ENCODE measurements around the gene COL23A1. TPM values are rescaled to one million over a fixed set of nuclear protein-coding genes. Genes with fewer than 3 reads are reported as not detected.

Gene COL23A1
- total and polyA plus RNA-seq, 4 donors, result 0.76 to 4.4 (median 1.3) TPM

DNA sequence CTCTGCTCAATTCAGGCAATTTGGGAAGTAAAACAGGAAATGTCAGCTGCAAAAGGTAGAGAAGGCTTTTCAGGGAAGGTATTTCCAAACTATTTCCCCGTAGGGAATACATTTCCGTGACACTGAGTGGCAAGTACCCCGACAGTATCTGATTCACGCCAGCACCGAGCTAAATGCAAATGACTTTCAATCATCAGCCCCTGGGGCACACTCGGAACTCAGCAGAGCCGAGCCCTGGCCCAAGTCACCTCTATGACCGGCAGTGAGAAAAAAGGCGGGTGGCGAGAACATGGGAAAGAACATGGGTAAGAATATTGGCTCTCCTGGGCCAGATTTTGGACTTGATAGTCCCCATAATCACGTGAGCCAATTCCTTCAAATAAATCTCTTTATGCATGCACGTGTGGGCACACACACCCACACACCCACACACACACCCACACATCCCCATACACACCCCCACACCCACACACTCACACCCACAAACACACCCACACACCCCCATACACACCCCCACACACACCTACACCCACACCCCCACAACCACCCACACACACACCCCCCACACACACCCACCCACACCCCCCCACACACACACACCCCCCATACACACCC, 43.0 kb downstream of the COL23A1 start:
- Histone ChIP-seq H3K36me3 (ENCODE audit: control insufficient read depth in 4 of 4, insufficient read depth in 4 of 4, low read length in 4 of 4) (no peaks in the 10 kb centered on the region), H3K4me1 (ENCODE audit: control insufficient read depth in 5 of 5, insufficient read depth in 5 of 5, low read length in 5 of 5) (peaks cover 0 to 8% (median 2%) of the 10 kb centered on the region in 5 donors), H3K9ac (ENCODE audit: insufficient read depth in 1 of 2, low read length in 2 of 2) (no peak overlapping the region), H3K27ac (ENCODE audit: low read depth in 1 of 2, low read length in 1 of 2) (peak overlapping the region in 1 of 2 donors; percentile 77), H3K9me3 (ENCODE audit: control insufficient read depth in 4 of 4, insufficient read depth in 3 of 4, low read length in 3 of 4) (no peaks in the 10 kb centered on the region), H3K27me3 (ENCODE audit: control insufficient read depth in 3 of 3, insufficient read depth in 3 of 3, low read length in 2 of 3) (no peaks in the 10 kb centered on the region), H3K4me3 (no peak overlapping the region)
- DNase-seq, result no peak
- WGBS, 2 donors, result 65 to 83% methylated on average over 12 of the region's 12 CpGs
- TF ChIP-seq CTCF (IDR thresholded peaks at IDR 0.05; ENCODE audit: control extremely low read depth, extremely low read depth), result no peak
- ATAC-seq (ENCODE audit: insufficient read depth, low FRiP score), result no peak

GRCh38 chr5:178546675-178547033, 43.5 kb downstream of the COL23A1 start:
- Histone ChIP-seq H3K27me3 (ENCODE audit: control insufficient read depth in 3 of 3, insufficient read depth in 3 of 3, low read length in 2 of 3) (no peaks in the 10 kb centered on the region), H3K36me3 (ENCODE audit: control insufficient read depth in 4 of 4, insufficient read depth in 4 of 4, low read length in 4 of 4) (no peaks in the 10 kb centered on the region), H3K4me1 (ENCODE audit: control insufficient read depth in 5 of 5, insufficient read depth in 5 of 5, low read length in 5 of 5) (peaks cover 0 to 10% (median 2%) of the 10 kb centered on the region in 5 donors), H3K9me3 (ENCODE audit: control insufficient read depth in 4 of 4, insufficient read depth in 3 of 4, low read length in 3 of 4) (no peaks in the 10 kb centered on the region), H3K4me3 (no peak overlapping the region), H3K27ac (ENCODE audit: low read depth in 1 of 2, low read length in 1 of 2) (peak overlapping the region in 1 of 2 donors; percentile 77), H3K9ac (ENCODE audit: insufficient read depth in 1 of 2, low read length in 2 of 2) (no peak overlapping the region)
- WGBS, 2 donors, result 86 to 89% methylated on average over 9 of the region's 9 CpGs
- ATAC-seq (ENCODE audit: insufficient read depth, low FRiP score) (no peak), DNase-seq (no peak)
- TF ChIP-seq CTCF (IDR thresholded peaks at IDR 0.05; ENCODE audit: control extremely low read depth, extremely low read depth), result no peak

GRCh38 chr5:178545941-178546674, 44.1 kb downstream of the COL23A1 start:
- Histone ChIP-seq H3K4me3 (no peak overlapping the region), H3K27ac (ENCODE audit: low read depth in 1 of 2, low read length in 1 of 2) (peak overlapping the region in 1 of 2 donors; percentile 77), H3K27me3 (ENCODE audit: control insufficient read depth in 3 of 3, insufficient read depth in 3 of 3, low read length in 2 of 3) (no peaks in the 10 kb centered on the region), H3K9ac (ENCODE audit: insufficient read depth in 1 of 2, low read length in 2 of 2) (no peak overlapping the region), H3K4me1 (ENCODE audit: control insufficient read depth in 5 of 5, insufficient read depth in 5 of 5, low read length in 5 of 5) (peaks cover 0 to 10% (median 2%) of the 10 kb centered on the region in 5 donors), H3K36me3 (ENCODE audit: control insufficient read depth in 4 of 4, insufficient read depth in 4 of 4, low read length in 4 of 4) (no peaks in the 10 kb centered on the region), H3K9me3 (ENCODE audit: control insufficient read depth in 4 of 4, insufficient read depth in 3 of 4, low read length in 3 of 4) (no peaks in the 10 kb centered on the region)
- TF ChIP-seq CTCF (IDR thresholded peaks at IDR 0.05; ENCODE audit: control extremely low read depth, extremely low read depth), result no peak
- DNase-seq, result no peak
- no peak for ATAC-seq (ENCODE audit: insufficient read depth, low FRiP score)
- 90 to 92% methylated on average over 16 of the region's 16 CpGs for WGBS, 2 donors
